Urothelium cell line (cell line): ENCODE results near the gene ATN1.

Experiments used
- DNase-seq: peaks from one replicate; pipeline ENCODE4 v3.0.0; 2011; ENCODE audit warnings: low spot score, mixed read lengths
- FAIRE-seq: peaks from 2 replicates; lab custom pipeline; 2011; peaks lifted over from hg19 to GRCh38; lab: Jason Lieb, UNC

Gene ATN1

DNA sequence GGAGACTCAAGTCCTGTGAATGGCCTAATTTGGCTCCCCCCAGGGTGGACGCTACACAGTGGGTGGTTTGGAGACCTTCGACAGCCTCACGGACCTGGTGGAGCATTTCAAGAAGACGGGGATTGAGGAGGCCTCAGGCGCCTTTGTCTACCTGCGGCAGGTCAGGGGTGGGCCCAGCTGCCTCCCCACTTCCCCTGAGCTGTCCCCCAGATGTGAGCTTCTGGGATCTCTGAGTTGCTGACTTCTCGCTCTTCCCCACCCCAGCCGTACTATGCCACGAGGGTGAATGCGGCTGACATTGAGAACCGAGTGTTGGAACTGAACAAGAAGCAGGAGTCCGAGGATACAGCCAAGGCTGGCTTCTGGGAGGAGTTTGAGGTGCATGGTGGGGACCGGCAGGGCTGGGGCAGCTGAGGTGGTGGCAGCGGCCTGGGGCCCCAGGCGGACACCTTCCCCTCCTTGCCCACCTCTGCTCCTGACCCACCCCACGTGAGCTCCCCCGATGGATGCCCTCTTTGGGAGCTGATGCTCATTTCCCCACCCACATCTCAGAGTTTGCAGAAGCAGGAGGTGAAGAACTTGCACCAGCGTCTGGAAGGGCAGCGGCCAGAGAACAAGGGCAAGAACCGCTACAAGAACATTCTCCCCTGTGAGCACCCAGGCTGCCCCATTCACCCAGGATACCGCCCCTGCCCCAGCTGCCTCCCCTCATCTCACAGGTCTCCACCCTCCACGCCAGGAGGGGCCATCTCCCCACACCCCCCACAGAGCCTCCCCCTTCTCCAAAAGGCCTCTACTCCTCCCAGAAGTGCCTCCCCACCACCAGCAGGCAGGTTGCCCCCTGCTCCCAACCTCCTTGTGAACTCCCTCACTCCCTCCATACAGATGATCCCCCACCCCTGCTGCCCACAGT, 27.6 kb downstream of the ATN1 start:
- no peak for FAIRE-seq
- DNase-seq, result no peak

DNA sequence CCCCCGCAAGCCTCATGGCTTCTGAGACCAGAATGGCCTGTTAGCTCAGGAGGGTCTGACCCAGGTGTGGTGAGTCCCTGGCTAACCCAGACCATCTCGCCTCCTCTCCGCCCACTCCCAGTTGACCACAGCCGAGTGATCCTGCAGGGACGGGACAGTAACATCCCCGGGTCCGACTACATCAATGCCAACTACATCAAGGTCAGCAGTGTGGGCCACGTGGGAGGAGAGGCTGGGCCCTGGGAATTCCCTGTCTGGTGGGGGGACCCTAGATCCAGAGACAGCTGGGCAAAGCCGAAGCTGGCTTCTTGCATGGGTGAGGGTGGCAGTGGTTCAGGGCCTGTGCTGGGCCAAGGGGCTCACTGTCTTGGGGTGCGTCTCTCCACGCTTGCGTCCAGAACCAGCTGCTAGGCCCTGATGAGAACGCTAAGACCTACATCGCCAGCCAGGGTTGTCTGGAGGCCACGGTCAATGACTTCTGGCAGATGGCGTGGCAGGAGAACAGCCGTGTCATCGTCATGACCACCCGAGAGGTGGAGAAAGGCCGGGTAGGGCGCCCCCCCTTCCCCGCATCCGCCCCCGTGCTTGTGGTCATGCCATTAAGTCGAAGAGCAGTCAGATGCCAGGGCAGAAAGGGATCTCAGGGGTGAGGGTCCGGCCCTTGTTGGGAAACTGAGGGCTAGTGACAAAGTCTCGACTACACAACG, 28.4 kb downstream of the ATN1 start:
- FAIRE-seq (peak; percentile 20), DNase-seq (no peak)

- DNase-seq, result no peak
- peak; percentile 53 for FAIRE-seq
These were observed 29.5 kb downstream of the ATN1 start for GRCh38 chr12:6957151-6957701.

GRCh38 chr12:6957741-6958608, 30.2 kb downstream of the ATN1 start:
- no peak for FAIRE-seq
- DNase-seq, result no peak

DNA sequence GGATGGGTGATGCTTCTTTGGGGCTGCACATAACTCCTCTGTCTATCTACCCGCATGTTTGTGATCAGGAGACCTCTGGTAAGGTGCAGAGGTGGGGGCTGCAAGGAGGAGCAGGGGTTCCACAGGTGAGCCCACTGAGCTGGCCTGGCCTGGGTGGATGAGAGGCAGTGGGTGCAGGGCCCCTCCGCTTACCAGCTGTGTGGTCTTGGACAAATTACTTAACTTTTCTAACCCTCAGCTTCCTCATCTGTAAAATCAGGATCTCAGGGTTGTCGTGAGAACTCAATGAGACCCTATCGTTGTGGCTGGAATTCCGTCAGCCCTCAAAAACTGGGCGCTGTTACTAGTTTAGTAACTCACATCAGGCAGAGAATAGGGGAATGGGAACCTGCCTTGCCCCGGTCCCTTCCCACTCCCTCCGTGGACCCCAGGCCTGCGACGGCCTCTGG, 30.9 kb downstream of the ATN1 start:
- DNase-seq, result no peak
- no peak for FAIRE-seq

DNA sequence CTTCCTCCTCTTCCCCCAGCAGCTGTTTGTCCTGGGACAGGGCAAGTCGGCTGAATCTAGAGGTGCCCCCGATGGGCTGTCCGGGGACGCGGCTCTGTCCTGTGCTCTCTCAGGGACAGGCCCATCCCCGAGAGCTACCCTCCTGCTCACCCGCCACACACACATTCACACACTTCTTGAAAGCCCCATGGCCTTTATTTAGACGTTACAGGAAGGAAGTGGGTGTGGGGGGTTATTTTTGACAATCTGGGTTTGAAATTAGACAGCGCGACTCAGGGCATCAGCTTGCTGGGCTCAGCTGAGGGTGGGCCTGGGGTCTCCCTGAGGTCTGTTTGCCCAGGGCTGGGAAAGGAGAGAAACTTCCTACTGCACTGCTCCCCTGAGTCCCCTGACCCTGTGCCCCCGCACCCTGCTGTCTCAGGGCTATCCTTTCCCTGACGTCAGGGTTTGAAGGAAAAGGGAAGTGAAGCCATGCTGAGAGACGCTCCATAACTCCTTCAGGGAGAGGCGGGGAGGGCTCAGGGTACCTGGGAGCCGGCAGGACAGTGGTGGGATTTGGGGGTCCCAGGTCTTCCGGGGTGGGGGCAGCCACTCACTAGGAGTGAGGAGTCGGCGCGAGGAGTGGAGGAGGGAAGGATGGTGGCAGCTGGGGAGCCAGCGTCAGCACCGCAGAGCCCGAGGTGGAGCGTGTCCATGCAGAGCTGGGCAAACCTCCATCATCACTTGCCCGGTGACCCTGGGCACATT, 31.5 kb downstream of the ATN1 start:
- DNase-seq (no peak), FAIRE-seq (no peak)

GRCh38 chr12:6959805-6960592, 32.2 kb downstream of the ATN1 start:
- FAIRE-seq (peak; percentile 9), DNase-seq (no peak)

DNA sequence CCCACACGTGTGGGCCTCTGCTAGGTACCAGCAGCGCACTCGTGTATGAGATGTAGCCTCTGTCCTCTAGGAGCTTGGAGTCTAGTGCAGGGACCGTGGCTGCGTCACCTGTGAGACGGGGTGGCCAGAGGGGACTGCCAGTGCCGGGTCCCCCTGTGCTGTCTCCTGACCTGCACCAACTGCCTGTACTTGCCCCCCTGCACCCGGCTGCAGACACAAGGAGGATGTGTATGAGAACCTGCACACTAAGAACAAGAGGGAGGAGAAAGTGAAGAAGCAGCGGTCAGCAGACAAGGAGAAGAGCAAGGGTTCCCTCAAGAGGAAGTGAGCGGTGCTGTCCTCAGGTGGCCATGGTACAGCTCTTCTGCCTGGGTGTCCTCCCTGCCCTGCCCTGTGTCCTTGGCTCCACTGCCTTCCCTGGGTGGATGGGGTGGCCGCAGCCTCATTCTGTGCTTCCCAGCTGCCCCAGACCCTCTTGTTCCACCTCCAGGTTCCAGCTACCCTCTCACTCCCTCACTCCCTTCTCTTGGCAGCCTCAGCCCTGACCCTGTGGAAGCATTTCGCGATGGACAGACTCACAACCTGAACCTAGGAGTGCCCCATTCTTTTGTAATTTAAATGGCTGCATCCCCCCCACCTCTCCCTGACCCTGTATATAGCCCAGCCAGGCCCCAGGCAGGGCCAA, 33.0 kb downstream of the ATN1 start:
- DNase-seq (no peak), FAIRE-seq (no peak)

GRCh38 chr12:6961278-6961694, 33.5 kb downstream of the ATN1 start:
- peak; percentile 52 for DNase-seq
- peak; percentile 32 for FAIRE-seq

GRCh38 chr12:6961695-6962284, 34.0 kb downstream of the ATN1 start:
- peak; percentile 76 for DNase-seq
- peak; percentile 67 for FAIRE-seq

GRCh38 chr12:6962285-6963015, 34.7 kb downstream of the ATN1 start:
- DNase-seq (no peak), FAIRE-seq (no peak)

- FAIRE-seq (no peak), DNase-seq (no peak)
These were observed 35.4 kb downstream of the ATN1 start for GRCh38 chr12:6963016-6963731.

DNA sequence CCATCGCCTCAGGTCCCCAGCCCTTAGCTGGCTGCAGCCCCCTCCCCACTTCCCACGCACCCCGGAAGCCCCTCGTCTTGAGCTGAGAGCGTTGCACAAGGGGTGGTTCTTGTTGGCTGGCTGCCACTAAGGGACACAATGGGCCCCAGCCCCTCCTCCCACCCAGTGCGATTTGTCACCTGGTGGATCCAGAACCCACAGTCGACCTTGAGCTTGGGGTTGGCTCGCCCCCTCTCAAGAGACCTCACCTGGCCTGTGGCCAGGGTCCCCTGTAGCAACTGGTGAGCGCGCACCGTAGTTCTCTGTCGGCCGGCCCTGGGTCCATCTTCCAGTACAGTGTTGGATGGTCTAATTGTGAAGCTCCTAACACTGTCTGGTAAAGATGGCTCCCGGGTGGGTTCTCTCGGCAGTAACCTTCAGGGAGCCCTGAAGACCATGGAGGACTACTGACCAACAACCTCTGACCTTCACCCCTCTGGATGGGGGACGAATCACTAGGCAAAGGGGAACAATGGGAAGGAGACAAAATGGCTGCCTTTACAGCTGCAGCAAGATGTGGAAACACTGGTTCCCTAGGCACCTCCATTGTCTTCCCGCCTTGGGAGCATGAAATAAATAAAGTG, 36.1 kb downstream of the ATN1 start:
- FAIRE-seq, result no peak
- DNase-seq, result no peak

DNA sequence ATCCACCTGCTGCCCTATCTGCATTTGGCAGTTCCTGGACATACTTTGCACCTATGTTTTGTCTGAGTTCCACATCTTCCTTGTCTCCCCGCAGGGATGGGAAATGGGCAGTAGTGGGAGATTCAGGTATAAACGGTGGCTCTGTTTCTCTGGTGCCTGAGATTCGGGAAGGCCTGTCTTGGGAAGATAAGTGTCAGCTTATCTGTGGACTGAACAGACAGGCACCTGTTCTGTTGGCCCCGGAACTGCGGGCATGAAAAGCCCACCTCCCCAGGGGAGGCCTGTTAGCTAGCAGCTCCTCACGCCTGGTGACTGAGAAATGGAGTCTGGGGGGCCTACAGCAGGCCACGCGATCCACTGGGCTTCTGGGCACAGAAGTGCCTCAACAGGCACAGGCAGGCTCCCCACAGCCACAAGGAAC, 36.9 kb downstream of the ATN1 start:
- DNase-seq (no peak), FAIRE-seq (no peak)

GRCh38 chr12:6965026-6965661, 37.4 kb downstream of the ATN1 start:
- DNase-seq (peak; percentile 81), FAIRE-seq (no peak)

- DNase-seq, result no peak
- FAIRE-seq, result no peak
These were observed 38.0 kb downstream of the ATN1 start for GRCh38 chr12:6965714-6966113.
